K562 (cell line): ENCODE measurements around the gene ITGAL. TPM values are rescaled to one million over a fixed set of nuclear protein-coding genes. Genes with fewer than 3 reads are reported as not detected.

ENCODE experiments used
- ATAC-seq: fragments of 200-7000 bp; cut with Tn5 transposase; 3 replicates; pipeline ENCODE4 v1.9.1; 2020; ENCODE audit warnings: moderate library complexity
- BruUV-seq: library from RNA; stranded (reverse); fragments of 400-500 nt; replicated peaks from 2 replicates; lab custom pipeline; 2021; lab: Mats Ljungman, UMichigan
- CTCF ChIA-PET: fragments of 300-600 bp; formaldehyde crosslinking; extraction: SDS; loops from one replicate; lab custom pipeline; 2021; ENCODE audit warnings: low intra/inter-chr PET ratio; lab: Yijun Ruan, JAX
- POLR2A ChIA-PET: fragments of 300-600, 350-650 bp; sonication (Branson Sonifier 250); formaldehyde crosslinking; extraction: SDS; loops from one replicate; lab custom pipeline; 2021; ENCODE audit warnings: antibody characterized with exemption, inconsistent platforms; lab: Yijun Ruan, JAX
- DNase-seq, 4 experiments: peaks; one replicate each; pipeline versions ENCODE4 v3.0.0 to v3.0.0-alpha.2; 2011 to 2018; ENCODE audit warnings: low spot score in 3 of 4, mixed read lengths in 3 of 4; ENCODE audit errors: extremely low read depth in 1 of 4
- FAIRE-seq: peaks from 2 replicates; lab custom pipeline; 2011; peaks lifted over from hg19 to GRCh38; lab: Jason Lieb, UNC
- H2AFZ ChIP-seq: 2 replicates; pipeline ENCODE4 v1.6.0; 2011; ENCODE audit warnings: low read depth, low read length, control low read depth, inconsistent platforms
- H3K27ac ChIP-seq: fragments of 200-600 bp; 3 replicates; pipeline ENCODE4 v1.8.0; 2011; ENCODE audit warnings: low read depth, mild to moderate bottlenecking, control low read depth, inconsistent platforms, low read length, moderate library complexity, mixed read lengths; ENCODE audit errors: extremely low read depth
- H3K27me3 ChIP-seq, 2 experiments: fragments of 300-600 bp in 1 of 2; 2 replicates in 1 of 2; 3 replicates in 1 of 2; pipeline versions ENCODE4 v1.6.0 to v1.8.0; 2011; ENCODE audit warnings: inconsistent platforms in 2 of 2, low read length in 2 of 2, mild to moderate bottlenecking in 1 of 2, mixed read lengths in 1 of 2, moderate library complexity in 1 of 2; ENCODE audit not compliant: control insufficient read depth in 2 of 2, insufficient read depth in 2 of 2
- H3K36me3 ChIP-seq: fragments of 300-600 bp; 3 replicates; pipeline ENCODE4 v1.8.0; 2011; ENCODE audit warnings: mild to moderate bottlenecking, low read length, inconsistent platforms; ENCODE audit not compliant: control insufficient read depth, insufficient read depth
- H3K4me1 ChIP-seq, 2 experiments: fragments of 200-600 bp in 1 of 2; replicated peaks in 1 of 2; 2 replicates in 1 of 2; 3 replicates in 1 of 2; pipeline versions ENCODE4 v1.5.1 to v1.8.0; 2011; ENCODE audit warnings: inconsistent platforms in 2 of 2, low read length in 2 of 2, mild to moderate bottlenecking in 1 of 2, mixed read lengths in 1 of 2, moderate library complexity in 1 of 2; ENCODE audit not compliant: control insufficient read depth in 2 of 2, insufficient read depth in 2 of 2
- H3K4me2 ChIP-seq: 2 replicates; pipeline ENCODE4 v1.6.1; 2011; ENCODE audit warnings: low read length, control low read depth, inconsistent platforms, mixed read lengths; ENCODE audit not compliant: insufficient read depth
- H3K4me3 ChIP-seq: fragments of 200-600 bp; sonication (generic), shearing (Covaris generic); 2 replicates; pipeline ENCODE4 v1.5.1; 2016; ENCODE audit warnings: control low read depth, inconsistent platforms
- H3K79me2 ChIP-seq: fragments of 200-600 bp; 3 replicates; pipeline ENCODE4 v1.8.0; 2011; ENCODE audit warnings: low read length, inconsistent platforms; ENCODE audit not compliant: control insufficient read depth, insufficient read depth
- H3K9ac ChIP-seq, 2 experiments: 2 replicates each; pipeline versions ENCODE4 v1.6.0 to v1.6.1; 2011; ENCODE audit warnings: low read depth in 2 of 2, low read length in 2 of 2, control low read depth in 1 of 2, inconsistent platforms in 1 of 2, mild to moderate bottlenecking in 1 of 2, mixed read lengths in 1 of 2; ENCODE audit not compliant: insufficient read depth in 1 of 2
- H3K9me1 ChIP-seq: one replicate; pipeline ENCODE4 v1.6.0; 2011; ENCODE audit warnings: inconsistent platforms, mild to moderate bottlenecking, low read length, moderate library complexity; ENCODE audit not compliant: control insufficient read depth, insufficient read depth
- H3K9me3 ChIP-seq: replicated peaks from 2 replicates; pipeline ENCODE4 v1.5.1; 2011; ENCODE audit warnings: low read depth, low read length, inconsistent platforms; ENCODE audit not compliant: control insufficient read depth, insufficient read depth
- H4K20me1 ChIP-seq: replicated peaks from 2 replicates; pipeline ENCODE4 v1.6.1; 2011; ENCODE audit warnings: low read length, inconsistent platforms, mixed read lengths; ENCODE audit not compliant: control insufficient read depth, insufficient read depth
- CSDE1 ChIP-seq, 2 experiments: fragments of 450-650 bp; IDR thresholded peaks; 2 replicates each; pipeline ENCODE4 v1.6.1; 2016; ENCODE audit warnings: mild to moderate bottlenecking in 1 of 2
- CXXC5 ChIP-seq: fragments of 250-450 bp; sonication (Bioruptor Pico); IDR thresholded peaks from 2 replicates; pipeline ENCODE4 v1.8.0; 2022; ENCODE audit warnings: inconsistent platforms, mild to moderate bottlenecking, moderate library complexity
- DMBX1 ChIP-seq: fragments of 250-450 bp; sonication (Bioruptor Pico); IDR thresholded peaks from 2 replicates; pipeline ENCODE4 v1.8.0; 2022; ENCODE audit warnings: inconsistent platforms, mild to moderate bottlenecking, moderate library complexity, borderline replicate concordance
- ESRRA ChIP-seq: fragments of 450-650 bp; IDR thresholded peaks from 2 replicates; pipeline ENCODE4 v1.6.1; 2014; ENCODE audit warnings: low read depth, mild to moderate bottlenecking, moderate library complexity, borderline replicate concordance
- HDAC1 ChIP-seq, 2 experiments: fragments of 450-650 bp; IDR thresholded peaks; 2 replicates each; pipeline ENCODE4 v1.6.1; 2016 to 2017; ENCODE audit warnings: inconsistent platforms in 1 of 2, mild to moderate bottlenecking in 1 of 2, moderate library complexity in 1 of 2
- HDAC8 ChIP-seq: fragments of 450-650 bp; IDR thresholded peaks from 2 replicates; pipeline ENCODE4 v1.6.1; 2016; ENCODE audit warnings: mild to moderate bottlenecking, missing genetic modification characterization, moderate library complexity, missing compliant biosample characterization
- MAFF ChIP-seq: IDR thresholded peaks from 2 replicates; pipeline ENCODE4 v1.6.1; 2012; ENCODE audit warnings: low read length, improper control_type of control experiment
- NFE2L1 ChIP-seq: fragments of 450-650 bp; IDR thresholded peaks from 2 replicates; pipeline ENCODE4 v1.6.1; 2016; ENCODE audit warnings: missing genetic modification characterization, low read depth, mild to moderate bottlenecking, missing compliant biosample characterization, moderate library complexity, borderline replicate concordance
- NFIC ChIP-seq: fragments of 450-650 bp; IDR thresholded peaks from 2 replicates; pipeline ENCODE4 v1.6.1; 2017; ENCODE audit warnings: mild to moderate bottlenecking, inconsistent platforms
- NR1H2 ChIP-seq: sonication (generic); formaldehyde crosslinking; IDR thresholded peaks from 2 replicates; pipeline ENCODE4 v1.4.0; 2020; ENCODE audit warnings: mild to moderate bottlenecking, missing genetic modification reagents
- NR2C2 ChIP-seq, 2 experiments: fragments of 200-800 bp in 1 of 2; sonication (Bioruptor generic) in 1 of 2; sonication (generic) in 1 of 2; formaldehyde crosslinking in 1 of 2; IDR thresholded peaks; 2 replicates each; pipeline versions ENCODE4 v1.6.1 to v1.8.0; 2016 to 2022; ENCODE audit warnings: mild to moderate bottlenecking in 1 of 2, missing compliant biosample characterization in 1 of 2, missing genetic modification characterization in 1 of 2, missing genetic modification reagents in 1 of 2
- RB1 ChIP-seq: fragments of 450-650 bp; IDR thresholded peaks from 2 replicates; pipeline ENCODE4 v1.6.1; 2017; ENCODE audit warnings: low read depth, mild to moderate bottlenecking
- RBM25 ChIP-seq: fragments of 200-400 bp; formaldehyde crosslinking; IDR thresholded peaks from 2 replicates; pipeline ENCODE4 v1.6.1; 2018; ENCODE audit warnings: low read length, low read depth, moderate library complexity; ENCODE audit not compliant: severe bottlenecking
- YY1 ChIP-seq, 3 experiments: IDR thresholded peaks; 2 replicates each; pipeline ENCODE4 v1.6.1; 2011; ENCODE audit warnings: low read length in 2 of 3, mild to moderate bottlenecking in 2 of 3, moderate library complexity in 2 of 3, borderline replicate concordance in 1 of 3, control low read depth in 1 of 3, low read depth in 1 of 3; ENCODE audit not compliant: insufficient read depth in 3 of 3, insufficient replicate concordance in 2 of 3, control insufficient read depth in 1 of 3, insufficient read length in 1 of 3; ENCODE audit errors: extremely low read depth in 1 of 3
- WGBS: fragments of 100-300 bp; shearing (Covaris generic); methylation state at CpG from one replicate; pipeline ENCODE4 v1.1.6; 2016; ENCODE audit warnings: low coverage, mixed read lengths; ENCODE audit not compliant: insufficient coverage; ENCODE audit errors: missing lambda C conversion rate; 5-methylcytosine and 5-hydroxymethylcytosine counted together
- in situ Hi-C: fragments of 300-500 bp; cut with MboI; formaldehyde crosslinking; loops from 4 replicates; pipeline ENCODE4 v1.15.0; 2018; ENCODE audit warnings: inconsistent platforms, mixed read lengths
- intact Hi-C: fragments of 100-400 bp; cut with micrococcal nuclease; formaldehyde crosslinking; loops from 2 replicates; pipeline ENCODE4 v1.14.2; 2022
- polyA plus RNA-seq, 8 experiments: library from polyadenylated mRNA; depleted of rRNA in 4 of 8; stranded (reverse) in 5 of 8; unstranded in 3 of 8; fragments of >200 nt; fragmentation: Nextera tagmentation in 2 of 8; fragmentation: Illumina TruSeq in 1 of 8; extraction: Ambion mirVana in 2 of 8; extraction: Trizol in 1 of 8; gene quantifications; 2 replicates each; pipeline versions ENCODE4 v1.2.1 to v1.2.3, GENCODE V29; 2011 to 2014; ENCODE audit warnings: inconsistent platforms in 1 of 8, missing spikeins in 1 of 8
- total RNA-seq, 7 experiments: library from RNA; depleted of rRNA in 6 of 7; stranded (reverse); fragments of >200 nt in 6 of 7; fragmentation: Illumina TruSeq in 2 of 7; extraction: Trizol in 2 of 7; gene quantifications; 2 replicates each; pipeline versions ENCODE4 v1.2.1 to v1.2.3, GENCODE V29; 2011 to 2021; ENCODE audit warnings: low replicate concordance in 1 of 7
- TF ChIP-seq, protein P1 (sequence below): sonication (generic); formaldehyde crosslinking; IDR thresholded peaks from 2 replicates; pipeline ENCODE4 v1.8.0; 2022; ENCODE audit warnings: missing genetic modification reagents, mild to moderate bottlenecking, moderate library complexity, borderline replicate concordance
- TF ChIP-seq, protein P2 (sequence below), 2 experiments: IDR thresholded peaks; 2 replicates each; pipeline ENCODE4 v1.6.1; 2012; ENCODE audit warnings: improper control_type of control experiment in 2 of 2, low read depth in 2 of 2, low read length in 2 of 2, borderline replicate concordance in 1 of 2

ITGAL gene
- total and polyA plus RNA-seq, 9 of the 15 experiments (the other 6 are each of a cell fraction or from before 2014, with no cell fraction given): 0.01 to 0.53 TPM; not detected in 7

DNA sequence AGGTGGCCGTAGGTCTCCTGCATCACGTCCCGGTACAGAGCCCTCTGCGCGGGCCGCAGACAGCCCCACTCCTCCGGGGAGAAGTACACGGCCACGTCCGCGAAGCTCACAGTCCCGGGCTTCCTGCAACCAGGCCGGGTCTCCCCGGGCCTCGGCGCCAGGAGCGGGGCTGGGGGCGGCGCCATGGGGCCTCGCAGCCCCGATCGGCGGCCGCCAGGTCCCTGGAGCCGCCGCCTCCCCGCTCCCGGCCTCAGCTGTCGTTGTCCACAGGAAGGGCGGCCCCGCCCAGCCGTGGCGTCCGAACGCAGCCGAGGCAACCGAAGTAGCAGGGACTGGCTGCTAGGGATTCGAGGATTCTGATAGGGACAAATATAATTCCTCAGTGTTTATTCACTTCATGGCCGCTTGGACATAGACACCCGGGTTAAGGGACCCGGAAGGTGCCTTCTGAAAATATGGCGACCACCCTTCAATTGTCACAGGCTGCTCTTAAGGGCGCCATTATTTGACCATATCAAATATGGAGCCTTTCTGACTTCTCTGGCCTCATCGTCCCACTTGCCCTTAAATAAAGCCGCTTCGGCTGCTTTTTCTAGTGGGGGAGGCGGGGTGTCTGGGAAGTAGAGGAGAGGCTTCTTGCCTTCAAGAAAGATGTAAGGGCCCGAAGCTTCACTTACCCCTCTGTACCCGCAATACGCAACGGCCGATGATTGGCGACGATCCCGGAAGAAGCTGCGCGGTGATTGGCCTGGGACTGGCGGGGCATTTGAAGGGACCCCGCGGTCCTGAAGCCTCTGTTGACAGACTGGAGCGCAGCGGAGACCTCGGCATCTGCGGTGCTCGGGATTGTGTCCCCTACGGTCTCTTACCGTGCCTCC lies 99.1 kb downstream of the ITGAL start, which contains the start of gene ZNF688:
Gene ZNF688 (minus strand): TSS at position 270 of the 878 bp plus-strand sequence. CDS start 85 bp downstream, at position 185.
- CTCF ChIA-PET: no interaction called here
- FAIRE-seq: peak; percentile 86
- TF ChIP-seq NR2C2 (CRISPR knock-in tag; IDR thresholded peaks at IDR 0.05) (no peak), NR2C2 (tag; IDR thresholded peaks at IDR 0.05) (peak; percentile 97), RB1 (peak; percentile 70), ESRRA (peak; percentile 46; the same call in 1 of the 2 replicates), MAFF (no peak), CXXC5 (CRISPR knock-in tag) (peak; percentile 93), HDAC8 (tag) (no peak), HDAC1 (IDR thresholded peaks at IDR 0.05) (peak; percentile 75 to 97; a peak in 3 of 4 replicates), RBM25 (peak; percentile 70), DMBX1 (CRISPR knock-in tag) (peak; percentile 64; the same call in 1 of the 2 replicates), NFIC (no peak; the same call in 1 of the 2 replicates), YY1 (IDR thresholded peaks at IDR 0.05; ENCODE audit: borderline replicate concordance in 1 of 3, control insufficient read depth in 1 of 3, extremely low read depth in 1 of 3, insufficient read depth in 3 of 3, insufficient read length in 1 of 3, insufficient replicate concordance in 2 of 3, low read depth in 1 of 3, low read length in 2 of 3) (peak; percentile 88 to 98 (median 97)), NR1H2 (CRISPR knock-in tag) (no peak; the same call in 1 of the 2 replicates), CSDE1 (IDR thresholded peaks at IDR 0.05) (peak in 1 of 2 experiments; percentile 94), NFE2L1 (tag) (no peak)
- TF ChIP-seq, protein P1, sequence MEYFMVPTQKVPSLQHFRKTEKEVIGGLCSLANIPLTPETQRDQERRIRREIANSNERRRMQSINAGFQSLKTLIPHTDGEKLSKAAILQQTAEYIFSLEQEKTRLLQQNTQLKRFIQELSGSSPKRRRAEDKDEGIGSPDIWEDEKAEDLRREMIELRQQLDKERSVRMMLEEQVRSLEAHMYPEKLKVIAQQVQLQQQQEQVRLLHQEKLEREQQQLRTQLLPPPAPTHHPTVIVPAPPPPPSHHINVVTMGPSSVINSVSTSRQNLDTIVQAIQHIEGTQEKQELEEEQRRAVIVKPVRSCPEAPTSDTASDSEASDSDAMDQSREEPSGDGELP (CRISPR knock-in tag): peak; percentile 85
- TF ChIP-seq, protein P2, sequence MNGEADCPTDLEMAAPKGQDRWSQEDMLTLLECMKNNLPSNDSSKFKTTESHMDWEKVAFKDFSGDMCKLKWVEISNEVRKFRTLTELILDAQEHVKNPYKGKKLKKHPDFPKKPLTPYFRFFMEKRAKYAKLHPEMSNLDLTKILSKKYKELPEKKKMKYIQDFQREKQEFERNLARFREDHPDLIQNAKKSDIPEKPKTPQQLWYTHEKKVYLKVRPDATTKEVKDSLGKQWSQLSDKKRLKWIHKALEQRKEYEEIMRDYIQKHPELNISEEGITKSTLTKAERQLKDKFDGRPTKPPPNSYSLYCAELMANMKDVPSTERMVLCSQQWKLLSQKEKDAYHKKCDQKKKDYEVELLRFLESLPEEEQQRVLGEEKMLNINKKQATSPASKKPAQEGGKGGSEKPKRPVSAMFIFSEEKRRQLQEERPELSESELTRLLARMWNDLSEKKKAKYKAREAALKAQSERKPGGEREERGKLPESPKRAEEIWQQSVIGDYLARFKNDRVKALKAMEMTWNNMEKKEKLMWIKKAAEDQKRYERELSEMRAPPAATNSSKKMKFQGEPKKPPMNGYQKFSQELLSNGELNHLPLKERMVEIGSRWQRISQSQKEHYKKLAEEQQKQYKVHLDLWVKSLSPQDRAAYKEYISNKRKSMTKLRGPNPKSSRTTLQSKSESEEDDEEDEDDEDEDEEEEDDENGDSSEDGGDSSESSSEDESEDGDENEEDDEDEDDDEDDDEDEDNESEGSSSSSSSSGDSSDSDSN (IDR thresholded peaks at IDR 0.05; ENCODE audit: borderline replicate concordance in 1 of 2, low read depth in 2 of 2, low read length in 2 of 2): peak; percentile 73 to 80; a peak in 2 of 4 replicates

More for the DNA sequence above, 99.1 kb downstream of the ITGAL start, which contains the start of gene ZNF688:
- Histone ChIP-seq H3K9me1 (no peaks in the 10 kb centered on the region), H3K27ac (peak within 1 kb of the TSS; percentile 83), H2AFZ (peak within 1 kb of the TSS; percentile 88), H3K9ac (peak within 1 kb of the TSS; percentile 71 to 93), H3K36me3 (peaks cover 4% of the 10 kb centered on the region; the same call in 1 of the 3 replicates), H3K9me3 (no peaks in the 10 kb centered on the region), H3K27me3 (no peaks in the 10 kb centered on the region), H4K20me1 (no peaks in the 10 kb centered on the region), H3K4me3 (peak within 1 kb of the TSS; percentile 65), H3K4me2 (peak within 1 kb of the TSS; percentile 92), H3K4me1 (peaks cover 17 to 36% of the 10 kb centered on the region in 2 experiments), H3K79me2 (peaks cover 38% of the 10 kb centered on the region)
- in situ Hi-C loops (no loop called here), intact Hi-C loops (loop anchor here (1.0 kb wide), 1 partner anchor 35 kb away; no protein-coding TSS in a partner anchor)
- BruUV-seq: no TSS peak
- ATAC-seq (peak; percentile 88), DNase-seq (peak; percentile 92 to 97 (median 94))
- POLR2A ChIA-PET: interaction anchor here (0.5 to 2.8 kb wide), 17 partner anchors 8 to 1198 kb away, joined by 3 to 28 read pairs (median 4); partner anchors contain the start of genes PRR14, SEPHS2, STX4 and ZNF689
- WGBS: 1% methylated on average over 59 of the region's 67 CpGs
